ENCODE measurements around the gene EOMES. TPM values are rescaled to one million over a fixed set of nuclear protein-coding genes. Genes with fewer than 3 reads are reported as not detected.

The EOMES gene
- total and polyA plus RNA-seq, 8 donors: 0.05 to 0.41 (median 0.26) TPM

- Histone ChIP-seq H3K4me3 (peak overlapping the region in 1 of 4 donors; percentile 11), H3K36me3 (no peaks in the 10 kb centered on the region), H3K27me3 (peaks cover 0 to 16% (median 8%) of the 10 kb centered on the region in 4 donors), H3K27ac (no peak overlapping the region), H3K9me3 (no peaks in the 10 kb centered on the region), H3K4me1 (peaks cover 0 to 14% (median 0%) of the 10 kb centered on the region in 3 donors)
- TF ChIP-seq, protein P1, sequence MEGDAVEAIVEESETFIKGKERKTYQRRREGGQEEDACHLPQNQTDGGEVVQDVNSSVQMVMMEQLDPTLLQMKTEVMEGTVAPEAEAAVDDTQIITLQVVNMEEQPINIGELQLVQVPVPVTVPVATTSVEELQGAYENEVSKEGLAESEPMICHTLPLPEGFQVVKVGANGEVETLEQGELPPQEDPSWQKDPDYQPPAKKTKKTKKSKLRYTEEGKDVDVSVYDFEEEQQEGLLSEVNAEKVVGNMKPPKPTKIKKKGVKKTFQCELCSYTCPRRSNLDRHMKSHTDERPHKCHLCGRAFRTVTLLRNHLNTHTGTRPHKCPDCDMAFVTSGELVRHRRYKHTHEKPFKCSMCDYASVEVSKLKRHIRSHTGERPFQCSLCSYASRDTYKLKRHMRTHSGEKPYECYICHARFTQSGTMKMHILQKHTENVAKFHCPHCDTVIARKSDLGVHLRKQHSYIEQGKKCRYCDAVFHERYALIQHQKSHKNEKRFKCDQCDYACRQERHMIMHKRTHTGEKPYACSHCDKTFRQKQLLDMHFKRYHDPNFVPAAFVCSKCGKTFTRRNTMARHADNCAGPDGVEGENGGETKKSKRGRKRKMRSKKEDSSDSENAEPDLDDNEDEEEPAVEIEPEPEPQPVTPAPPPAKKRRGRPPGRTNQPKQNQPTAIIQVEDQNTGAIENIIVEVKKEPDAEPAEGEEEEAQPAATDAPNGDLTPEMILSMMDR (IDR thresholded peaks at IDR 0.05): no peak
- DNase-seq (peak in 2 of 6 donors; percentile 59 to 71), ATAC-seq (peak in 1 of 4 donors; percentile 22), FAIRE-seq (no peak)
- intact Hi-C loops (cut with DNase I): loop anchor here in 2 of 3 donors (5.0 to 10.0 kb wide), 2 partner anchors 170 to 612 kb away; no protein-coding TSS in a partner anchor
- 6 to 8% methylated on average over 52 of the region's 52 CpGs for WGBS, 2 donors
Observed at GRCh38 chr3:27714692-27715453, 7.2 kb downstream of the EOMES start.

- Histone ChIP-seq H3K27ac (no peak overlapping the region), H3K9me3 (no peaks in the 10 kb centered on the region), H3K4me3 (peak overlapping the region in 1 of 4 donors; percentile 60), H3K36me3 (no peaks in the 10 kb centered on the region), H3K27me3 (peaks cover 0 to 16% (median 8%) of the 10 kb centered on the region in 4 donors), H3K4me1 (peaks cover 0 to 14% (median 0%) of the 10 kb centered on the region in 3 donors)
- TF ChIP-seq, protein P1 (IDR thresholded peaks at IDR 0.05): no peak
- ATAC-seq (no peak), FAIRE-seq (no peak), DNase-seq (no peak)
- intact Hi-C loops (cut with DNase I): loop anchor here in 2 of 3 donors (5.0 to 10.0 kb wide), 2 partner anchors 171 to 613 kb away; no protein-coding TSS in a partner anchor
- 4 to 8% methylated on average over 11 of the region's 11 CpGs for WGBS, 2 donors
Observed at GRCh38 chr3:27714146-27714526, 8.0 kb downstream of the EOMES start.

DNA sequence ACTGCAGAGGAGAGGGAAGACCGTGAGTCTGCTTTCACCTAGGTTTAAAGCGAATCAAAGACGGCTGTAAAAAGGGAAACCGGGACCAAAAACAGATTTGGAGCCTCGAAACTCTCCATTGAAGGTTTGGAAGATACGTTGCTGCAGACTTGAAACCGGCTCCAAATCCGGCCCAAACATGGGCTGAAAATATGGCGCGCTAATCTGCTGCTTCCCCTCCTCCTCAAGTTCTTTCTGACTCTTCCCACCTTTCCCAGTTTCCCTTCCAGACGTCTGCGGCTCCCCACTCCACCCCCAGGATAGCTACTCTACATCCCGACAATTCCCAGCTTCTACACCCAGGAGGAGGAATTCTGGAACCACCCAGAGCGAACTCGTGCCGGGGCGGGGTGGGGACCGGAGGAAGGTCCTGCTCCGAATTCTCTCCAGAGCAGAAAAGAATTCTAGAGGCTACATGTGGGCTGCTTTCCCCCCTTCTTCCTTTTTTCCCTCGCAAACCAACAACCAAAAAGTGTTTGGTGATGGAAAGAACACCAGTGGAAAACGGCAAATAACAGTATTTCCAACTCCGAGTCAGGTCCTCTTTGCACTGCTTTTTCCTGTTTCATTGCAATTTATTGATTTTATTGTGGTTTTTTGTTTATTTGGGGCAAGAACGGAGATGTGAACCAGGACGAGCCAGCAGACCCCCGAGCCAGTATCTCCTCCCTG is 8.5 kb downstream of the EOMES start:
- peaks cover 0 to 14% (median 0%) of the 10 kb centered on the region in 3 donors for H3K4me1 ChIP-seq
- intact Hi-C loops (cut with DNase I): loop anchor here in 2 of 3 donors (5.0 to 10.0 kb wide), 2 partner anchors 171 to 614 kb away; no protein-coding TSS in a partner anchor
- peak in 2 of 4 donors; percentile 6 to 8 for ATAC-seq
- no peak for DNase-seq
- 2 to 3% methylated on average over 25 of the region's 25 CpGs for WGBS, 2 donors
- FAIRE-seq: no peak
- TF ChIP-seq, protein P1 (IDR thresholded peaks at IDR 0.05): no peak
- no peaks in the 10 kb centered on the region for H3K36me3 ChIP-seq
- no peaks in the 10 kb centered on the region for H3K9me3 ChIP-seq
- H3K27ac ChIP-seq: no peak overlapping the region
- H3K4me3 ChIP-seq: peak overlapping the region; percentile 22 to 60 (median 41)
- H3K27me3 ChIP-seq: peaks cover 0 to 16% (median 8%) of the 10 kb centered on the region in 4 donors

GRCh38 chr3:27713078-27713423 is 9.1 kb downstream of the EOMES start:
- no peaks in the 10 kb centered on the region for H3K9me3 ChIP-seq
- intact Hi-C loops (cut with DNase I): loop anchor here in 2 of 3 donors (5.0 to 10.0 kb wide), 2 partner anchors 172 to 614 kb away; no protein-coding TSS in a partner anchor
- FAIRE-seq (no peak), ATAC-seq (peak; percentile 30 to 58 (median 48)), DNase-seq (no peak)
- peak overlapping the region; percentile 22 to 60 (median 41) for H3K4me3 ChIP-seq
- WGBS, 2 donors: 1% methylated on average over 18 of the region's 18 CpGs
- H3K27ac ChIP-seq: no peak overlapping the region
- peaks cover 0 to 14% (median 0%) of the 10 kb centered on the region in 3 donors for H3K4me1 ChIP-seq
- peaks cover 0 to 16% (median 8%) of the 10 kb centered on the region in 4 donors for H3K27me3 ChIP-seq
- TF ChIP-seq, protein P1 (IDR thresholded peaks at IDR 0.05): no peak
- no peaks in the 10 kb centered on the region for H3K36me3 ChIP-seq

Measured in pancreas (tissue), 10 donors.